T-helper 2 cell treated with Interferon-gamma antibody and Interleukin-4, amounts not matched to agents 100 ng/mL and 5 ng/mL, for 36 hours (primary cell): ENCODE results near the gene MSLN. TPM values are rescaled to one million over a fixed set of nuclear protein-coding genes. Genes with fewer than 3 reads are reported as not detected.

ENCODE experiments used
- intact Hi-C: fragments of 100-400 bp; cut with micrococcal nuclease; formaldehyde crosslinking; loops from one replicate; pipeline ENCODE4 v1.15.1; 2023
- total RNA-seq: library from RNA; stranded (reverse); gene quantifications from 2 replicates; pipeline ENCODE4 v1.2.3, GENCODE V29; 2022

The MSLN gene
- total RNA-seq, 1 donor from 2014 or later: 0.18 TPM

GRCh38 chr16:788399-789126, 28.0 kb downstream of the MSLN start, which contains the start of gene CHTF18:
Gene CHTF18 (plus strand): TSS chr16:788620. CDS start chr16:788685, 65 bp downstream.
- intact Hi-C loops: loop anchor here (1.0 kb wide), 2 partner anchors 19 to 47 kb away; no protein-coding TSS in a partner anchor

GRCh38 chr16:789191-789850, 28.8 kb downstream of the MSLN start:
- intact Hi-C loops: no loop called here

- intact Hi-C loops: no loop called here
Measured at GRCh38 chr16:790086-790485, 29.6 kb downstream of the MSLN start.

GRCh38 chr16:791131-791530, 30.6 kb downstream of the MSLN start:
- intact Hi-C loops: no loop called here

- intact Hi-C loops: no loop called here
Measured at GRCh38 chr16:792221-792995, 31.9 kb downstream of the MSLN start.

- intact Hi-C loops: no loop called here
Measured at GRCh38 chr16:793414-793813, 32.9 kb downstream of the MSLN start.

- intact Hi-C loops: no loop called here
Measured at GRCh38 chr16:794091-794822, 33.7 kb downstream of the MSLN start.

- intact Hi-C loops: no loop called here
Measured at GRCh38 chr16:794853-795466, 34.4 kb downstream of the MSLN start.

GRCh38 chr16:795580-796229, 35.2 kb downstream of the MSLN start:
- intact Hi-C loops: no loop called here

- intact Hi-C loops: no loop called here
Measured at GRCh38 chr16:796296-797119, 36.0 kb downstream of the MSLN start.

GRCh38 chr16:797120-797420, 36.5 kb downstream of the MSLN start:
- intact Hi-C loops: no loop called here

- intact Hi-C loops: no loop called here
Measured at GRCh38 chr16:797686-798085, 37.2 kb downstream of the MSLN start.

GRCh38 chr16:798666-799065, 38.1 kb downstream of the MSLN start:
- intact Hi-C loops: no loop called here

GRCh38 chr16:799111-799947, 38.8 kb downstream of the MSLN start:
- intact Hi-C loops: no loop called here

GRCh38 chr16:799948-800833, 39.7 kb downstream of the MSLN start, which contains the start of gene GNG13:
Gene GNG13 (minus strand): TSS chr16:800734. CDS start chr16:799077, 1,657 bp downstream.
- intact Hi-C loops: no loop called here

- intact Hi-C loops: no loop called here
Measured at GRCh38 chr16:800834-801511, 40.4 kb downstream of the MSLN start.
